Smooth muscle cell (in vitro differentiated cells): ENCODE measurements around the gene DLX4. TPM values are rescaled to one million over a fixed set of nuclear protein-coding genes. Genes with fewer than 3 reads are reported as not detected.
A peak's percentile ranks its signal among the peaks of the same experiment; 100 is the strongest.

Source experiments
- DNase-seq: peaks from one replicate; lab custom pipeline; 2025; ENCODE audit not compliant: unreplicated experiment; lab: John Stamatoyannopoulos, UW
- H2AFZ ChIP-seq: fragments of 200-600 bp; sonication (generic); 2 replicates; pipeline ENCODE4 v1.6.0; 2016; ENCODE audit warnings: antibody characterized with exemption, low read depth, mild to moderate bottlenecking
- H3F3A ChIP-seq: fragments of 200-600 bp; sonication (generic); 2 replicates; pipeline ENCODE4 v1.6.0; 2017; ENCODE audit warnings: antibody characterized with exemption, low read depth
- H3K27ac ChIP-seq: fragments of 200-600 bp; sonication (generic); 2 replicates; pipeline ENCODE4 v1.5.1; 2016; ENCODE audit warnings: low read depth, mild to moderate bottlenecking
- H3K27me3 ChIP-seq: fragments of 200-600 bp; sonication (generic); 2 replicates; pipeline ENCODE4 v1.6.1; 2016; ENCODE audit warnings: low read depth, mild to moderate bottlenecking
- H3K36me3 ChIP-seq: fragments of 200-600 bp; sonication (generic); 2 replicates; pipeline ENCODE4 v1.5.1; 2016; ENCODE audit warnings: low read depth
- H3K4me1 ChIP-seq: fragments of 200-600 bp; sonication (generic); 2 replicates; pipeline ENCODE4 v1.5.1; 2016; ENCODE audit warnings: low read depth
- H3K4me2 ChIP-seq: fragments of 200-600 bp; sonication (generic); 2 replicates; pipeline ENCODE4 v1.6.0; 2016; ENCODE audit warnings: mild to moderate bottlenecking
- H3K4me3 ChIP-seq: fragments of 200-600 bp; sonication (generic); 2 replicates; pipeline ENCODE4 v1.5.1; 2016; ENCODE audit warnings: mild to moderate bottlenecking
- H3K79me2 ChIP-seq: fragments of 200-600 bp; sonication (generic); 2 replicates; pipeline ENCODE4 v1.6.0; 2016; ENCODE audit warnings: low read depth, mild to moderate bottlenecking
- H3K9ac ChIP-seq: fragments of 200-600 bp; sonication (generic); 2 replicates; pipeline ENCODE4 v1.6.0; 2016; ENCODE audit warnings: low read depth
- H3K9me3 ChIP-seq: fragments of 200-600 bp; sonication (generic); replicated peaks from 2 replicates; pipeline ENCODE4 v1.5.1; 2016; ENCODE audit warnings: low read depth
- H4K20me1 ChIP-seq: fragments of 200-600 bp; sonication (generic); 2 replicates; pipeline ENCODE4 v1.6.0; 2016; ENCODE audit warnings: low read depth
- CTCF ChIP-seq: fragments of 200-600 bp; sonication (generic); IDR thresholded peaks from 2 replicates; pipeline ENCODE4 v1.5.1; 2017; ENCODE audit warnings: borderline replicate concordance, mild to moderate bottlenecking, antibody characterized with exemption; ENCODE audit not compliant: insufficient read depth, poor library complexity, severe bottlenecking
- WGBS: methylation state at CpG from one replicate; pipeline ENCODE4 v1.1.7; 2016; ENCODE audit warnings: low lambda C conversion rate; 5-methylcytosine and 5-hydroxymethylcytosine counted together
- polyA plus RNA-seq: library from polyadenylated mRNA; unstranded; fragments of >200 nt; fragmentation: Nextera tagmentation; extraction: Ambion mirVana; gene quantifications from 2 replicates; pipeline ENCODE4 v1.2.1, GENCODE V29; 2016
- total RNA-seq: library from RNA; depleted of rRNA; stranded (reverse); fragments of >200 nt; gene quantifications from 2 replicates; pipeline ENCODE4 v1.2.3, GENCODE V29; 2014

Gene DLX4
- total RNA-seq (not detected in 2 replicates), polyA plus RNA-seq (0.19 and 0.51 TPM in 2 replicates)

GRCh38 chr17:49969134-49969759, at the start of gene DLX4:
DLX4 (plus strand) TSS chr17:49969190; CDS start chr17:49969469, 279 bp downstream.
- no peak within 1 kb of the TSS for H2AFZ ChIP-seq
- peaks cover 99% of the 10 kb centered on the region for H3K27me3 ChIP-seq
- peak within 1 kb of the TSS; percentile 49 for H3K4me3 ChIP-seq
- no peaks in the 10 kb centered on the region for H4K20me1 ChIP-seq
- peak within 1 kb of the TSS; percentile 55 for H3K9ac ChIP-seq
- DNase-seq = no peak
- H3K27ac ChIP-seq = no peak within 1 kb of the TSS
- H3F3A ChIP-seq = no peaks in the 10 kb centered on the region
- H3K4me1 ChIP-seq = peaks cover 36% of the 10 kb centered on the region
- TF ChIP-seq CTCF = no peak
- WGBS = 3% methylated on average over 39 of the region's 45 CpGs
- H3K9me3 ChIP-seq = no peaks in the 10 kb centered on the region
- H3K4me2 ChIP-seq = peak within 1 kb of the TSS; percentile 87
- H3K36me3 ChIP-seq = no peaks in the 10 kb centered on the region
- no peaks in the 10 kb centered on the region for H3K79me2 ChIP-seq

GRCh38 chr17:49920030-49920769, 48.8 kb upstream of the DLX4 start:
- no peak for DNase-seq
- Histone ChIP-seq H3K9me3 (no peaks in the 10 kb centered on the region), H2AFZ (no peak overlapping the region), H3K27me3 (peaks cover 12% of the 10 kb centered on the region), H3K4me3 (no peak overlapping the region), H4K20me1 (no peaks in the 10 kb centered on the region), H3F3A (no peaks in the 10 kb centered on the region), H3K4me1 (no peaks in the 10 kb centered on the region), H3K79me2 (no peaks in the 10 kb centered on the region), H3K36me3 (no peaks in the 10 kb centered on the region), H3K9ac (no peak overlapping the region), H3K4me2 (no peak overlapping the region), H3K27ac (no peak overlapping the region)
- 86% methylated on average over 9 of the region's 9 CpGs for WGBS
- no peak for TF ChIP-seq CTCF

GRCh38 chr17:49922095-49922494, 46.9 kb upstream of the DLX4 start:
- Histone ChIP-seq H3K4me2 (no peak overlapping the region), H3F3A (no peaks in the 10 kb centered on the region), H3K27ac (no peak overlapping the region), H3K79me2 (no peaks in the 10 kb centered on the region), H3K4me1 (no peaks in the 10 kb centered on the region), H2AFZ (no peak overlapping the region), H3K36me3 (no peaks in the 10 kb centered on the region), H3K9me3 (no peaks in the 10 kb centered on the region), H3K4me3 (no peak overlapping the region), H4K20me1 (no peaks in the 10 kb centered on the region), H3K9ac (no peak overlapping the region), H3K27me3 (no peaks in the 10 kb centered on the region)
- WGBS = 66% methylated on average over 4 of the region's 4 CpGs
- TF ChIP-seq CTCF = no peak
- no peak for DNase-seq
